ENCODE results near the gene NCOR1.

NCOR1 gene

DNA sequence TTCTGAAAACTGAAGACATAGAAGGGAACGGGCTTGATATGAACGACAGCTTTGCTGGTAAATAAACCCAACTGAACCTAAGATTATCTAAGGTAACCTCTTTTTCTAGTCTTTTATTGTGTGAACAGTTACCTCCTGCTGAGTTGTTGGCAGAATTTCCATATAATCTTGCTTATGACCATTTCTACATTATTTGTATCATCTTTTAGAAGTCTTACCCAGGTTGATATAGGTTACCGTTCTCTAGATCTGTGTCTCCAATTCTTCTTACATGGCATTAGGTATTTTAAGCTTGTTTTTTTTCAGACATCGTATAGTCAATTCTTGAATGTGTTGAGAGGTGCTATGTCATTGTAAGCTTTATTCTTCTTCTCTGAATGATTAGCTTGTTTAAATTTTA is 191.5 kb downstream of the NCOR1 start:
- DNase-seq, result no peak

DNA sequence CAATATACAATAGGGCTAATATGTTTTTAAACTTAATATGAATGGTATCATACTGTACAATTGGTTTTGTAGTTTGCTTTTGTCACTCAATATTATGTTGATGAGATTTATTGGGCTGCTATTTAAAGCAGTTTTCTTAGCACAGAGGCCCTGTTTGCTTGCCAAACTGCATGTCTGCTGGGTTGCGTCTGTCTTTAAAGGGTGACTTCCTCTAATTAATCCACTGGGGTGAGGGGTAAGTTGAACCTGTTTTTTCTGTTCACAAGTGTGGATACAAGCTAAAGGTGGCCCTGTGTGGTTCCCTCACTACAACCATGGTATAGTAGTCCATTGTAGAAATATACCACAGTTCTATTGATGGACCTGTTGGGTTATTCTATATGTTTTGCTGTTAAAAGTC is 196.0 kb downstream of the NCOR1 start:
- no peak for DNase-seq

DNA sequence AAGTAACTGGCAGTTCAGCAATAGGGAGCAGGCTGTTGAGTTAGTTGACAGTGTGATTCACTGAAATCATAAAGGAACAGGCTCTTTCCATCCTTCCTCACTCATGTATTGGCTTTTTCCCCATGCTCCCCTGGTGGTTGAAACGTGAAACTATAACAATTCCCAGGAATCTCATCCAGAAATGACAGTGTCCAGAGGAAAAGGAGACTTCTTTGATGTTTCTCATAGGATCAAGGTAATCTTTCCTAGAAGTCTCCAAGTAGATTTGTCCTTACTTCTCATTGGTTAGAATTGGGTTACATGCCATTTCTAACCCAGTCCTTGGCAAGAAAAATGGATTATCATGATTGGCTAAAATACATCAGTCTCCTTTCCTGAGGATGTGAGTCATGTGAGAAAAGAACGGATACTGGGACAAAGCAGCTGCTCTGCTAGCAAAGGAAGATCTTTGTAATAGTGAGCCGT is 201.4 kb downstream of the NCOR1 start:
- DNase-seq, result no peak

DNA sequence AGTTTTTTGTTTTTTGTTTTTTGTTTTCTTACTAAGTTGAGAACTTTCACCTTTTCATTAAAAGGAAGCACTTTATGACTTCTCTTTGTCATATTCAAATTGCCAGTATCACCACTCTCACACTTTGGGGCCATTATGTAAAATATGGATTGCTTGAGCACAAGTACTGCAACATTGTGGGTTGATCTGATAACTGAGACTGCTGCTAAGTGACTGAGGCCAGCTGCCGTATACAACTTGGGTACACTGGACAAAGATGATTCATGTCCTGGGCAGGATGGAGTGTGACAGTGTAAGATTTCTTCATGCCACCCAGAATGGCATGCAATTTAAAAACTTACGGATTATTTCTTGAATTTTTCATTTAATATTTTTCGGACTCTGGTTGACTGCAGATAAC is 207.9 kb downstream of the NCOR1 start:
- DNase-seq, result no peak

DNA sequence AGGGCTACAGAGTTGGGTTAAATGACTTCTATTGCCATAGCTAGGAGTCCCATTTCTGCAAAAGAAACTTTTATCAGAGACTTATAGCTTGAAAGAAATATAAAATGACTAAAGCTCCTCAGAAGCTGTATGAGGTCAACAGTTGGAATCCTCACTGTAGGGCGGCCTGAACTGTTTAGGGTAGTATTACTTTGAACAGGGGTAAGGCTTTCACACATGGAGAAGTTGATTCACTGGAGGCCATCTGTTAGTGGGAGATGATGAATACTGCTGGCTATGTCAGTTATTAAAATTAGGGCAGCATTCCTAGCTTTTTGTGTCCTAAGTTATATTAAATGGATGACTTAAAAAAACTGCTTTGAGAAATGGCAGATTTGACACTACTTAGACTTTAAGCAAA is 209.7 kb downstream of the NCOR1 start:
- DNase-seq, result no peak

DNA sequence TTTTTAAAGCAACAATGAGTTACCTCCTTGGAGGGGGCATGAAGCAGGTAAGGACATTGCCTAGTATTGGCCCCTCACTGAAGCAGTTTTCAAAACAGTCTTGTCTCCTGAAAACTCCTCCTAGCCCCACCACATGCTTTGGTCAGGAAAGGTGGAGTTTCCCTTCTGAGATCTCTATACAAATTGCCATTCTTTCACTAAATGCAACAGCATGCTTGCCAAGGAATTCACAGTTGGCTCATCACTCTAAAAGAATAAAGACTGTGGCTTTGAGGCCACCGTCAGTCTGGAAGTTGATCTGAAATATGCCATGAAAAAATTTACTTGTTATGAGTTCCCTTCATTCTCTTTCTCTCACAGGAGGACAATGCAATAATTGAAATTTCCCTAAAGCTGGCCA is 211.5 kb downstream of the NCOR1 start:
- DNase-seq, result no peak

DNA sequence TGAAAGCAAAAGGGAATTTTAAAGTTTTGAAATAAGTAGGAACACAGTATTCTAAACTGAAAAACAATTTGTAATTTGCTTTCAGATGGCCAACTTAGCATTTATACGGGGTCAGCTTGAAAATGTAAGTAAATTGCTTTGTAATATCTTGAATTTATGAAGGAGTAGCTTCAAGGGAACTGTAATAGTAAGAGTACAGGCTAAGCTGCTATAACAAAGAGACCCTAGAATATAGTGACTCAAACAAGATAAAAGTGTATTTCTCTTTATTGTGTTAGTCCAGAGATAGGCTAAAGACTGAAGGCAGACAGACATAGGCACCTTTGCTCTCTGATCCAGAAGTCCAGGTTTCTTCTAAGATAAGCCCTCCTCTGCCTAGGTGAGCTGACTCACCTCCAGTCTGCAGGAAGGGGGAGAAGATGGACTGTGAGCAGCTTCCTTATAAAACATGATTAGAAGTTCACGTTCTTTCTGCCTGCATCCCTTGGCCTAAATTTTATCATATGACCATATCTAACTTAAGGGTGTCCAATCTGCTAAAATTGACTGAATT is 212.6 kb downstream of the NCOR1 start:
- DNase-seq, result no peak

DNA sequence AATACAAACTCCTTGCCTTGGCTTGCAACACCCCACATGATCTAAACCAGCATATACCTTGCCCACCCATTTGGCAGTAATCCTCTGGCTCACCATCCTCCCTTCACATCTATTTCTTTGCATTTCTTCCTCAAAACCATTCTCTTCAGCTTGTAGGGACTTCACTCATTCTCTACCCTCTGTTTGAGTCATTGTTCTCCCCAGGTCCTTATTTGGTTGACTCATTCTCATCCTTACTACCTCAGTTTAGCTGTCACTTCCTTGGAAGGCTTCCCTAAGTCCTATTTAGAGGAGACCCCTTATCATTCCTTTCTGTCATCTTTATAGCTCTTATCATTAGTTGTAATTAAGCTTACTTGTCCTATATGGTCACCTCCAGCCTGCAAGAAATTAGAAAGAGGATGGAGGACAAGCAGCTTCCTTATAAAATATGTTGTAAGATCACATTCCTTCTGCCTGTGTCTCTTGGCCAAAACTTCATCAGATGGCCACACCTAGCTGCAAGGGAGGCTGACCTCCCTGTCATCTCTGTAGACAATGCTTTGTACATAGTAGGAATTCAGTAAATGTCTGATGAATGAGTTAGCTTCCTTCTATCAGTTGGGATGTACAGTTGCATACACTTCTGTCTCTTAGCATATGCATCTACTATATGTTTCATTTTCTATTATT is 214.0 kb downstream of the NCOR1 start:
- no peak for DNase-seq

DNA sequence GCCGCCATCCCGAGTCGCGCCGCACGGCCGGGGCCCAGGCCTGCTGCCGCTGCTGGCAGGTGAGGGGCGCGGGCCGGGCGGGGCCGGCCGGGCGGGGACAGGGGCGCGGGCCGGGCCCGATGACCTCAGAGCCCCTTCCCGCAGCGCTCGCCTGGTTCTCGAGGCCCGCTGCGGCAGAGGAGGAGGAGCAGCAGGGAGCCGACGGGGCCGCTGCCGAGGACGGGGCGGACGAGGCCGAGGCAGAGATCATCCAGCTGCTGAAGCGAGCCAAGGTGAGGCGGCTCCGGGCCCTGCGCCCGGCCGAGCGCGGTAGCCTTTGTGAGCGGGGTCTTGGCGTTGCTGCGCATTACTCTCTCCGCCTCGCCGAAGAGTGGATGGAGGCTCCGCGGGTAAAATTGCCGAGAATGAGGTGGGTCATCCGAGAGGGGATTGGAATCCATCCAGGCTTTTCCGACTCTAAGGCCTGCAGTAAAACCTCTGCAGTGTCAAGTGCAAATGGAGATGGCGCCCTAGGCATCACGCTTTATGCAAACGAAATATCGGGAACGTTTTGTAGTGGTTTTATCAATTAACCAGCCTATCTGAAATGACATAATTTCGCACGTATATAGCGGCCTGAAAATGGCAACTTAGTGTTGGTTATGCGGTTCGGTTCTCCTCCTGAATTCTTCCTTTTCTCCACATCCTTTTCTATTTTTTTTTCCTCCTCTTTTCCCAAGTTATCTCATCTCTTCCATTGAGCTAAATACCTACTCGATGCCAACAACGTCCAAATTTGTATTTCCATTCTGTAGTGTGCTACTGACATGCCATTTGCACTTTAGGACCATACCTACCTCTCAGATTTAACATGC is 215.1 kb downstream of the NCOR1 start:
- no peak for DNase-seq

DNA sequence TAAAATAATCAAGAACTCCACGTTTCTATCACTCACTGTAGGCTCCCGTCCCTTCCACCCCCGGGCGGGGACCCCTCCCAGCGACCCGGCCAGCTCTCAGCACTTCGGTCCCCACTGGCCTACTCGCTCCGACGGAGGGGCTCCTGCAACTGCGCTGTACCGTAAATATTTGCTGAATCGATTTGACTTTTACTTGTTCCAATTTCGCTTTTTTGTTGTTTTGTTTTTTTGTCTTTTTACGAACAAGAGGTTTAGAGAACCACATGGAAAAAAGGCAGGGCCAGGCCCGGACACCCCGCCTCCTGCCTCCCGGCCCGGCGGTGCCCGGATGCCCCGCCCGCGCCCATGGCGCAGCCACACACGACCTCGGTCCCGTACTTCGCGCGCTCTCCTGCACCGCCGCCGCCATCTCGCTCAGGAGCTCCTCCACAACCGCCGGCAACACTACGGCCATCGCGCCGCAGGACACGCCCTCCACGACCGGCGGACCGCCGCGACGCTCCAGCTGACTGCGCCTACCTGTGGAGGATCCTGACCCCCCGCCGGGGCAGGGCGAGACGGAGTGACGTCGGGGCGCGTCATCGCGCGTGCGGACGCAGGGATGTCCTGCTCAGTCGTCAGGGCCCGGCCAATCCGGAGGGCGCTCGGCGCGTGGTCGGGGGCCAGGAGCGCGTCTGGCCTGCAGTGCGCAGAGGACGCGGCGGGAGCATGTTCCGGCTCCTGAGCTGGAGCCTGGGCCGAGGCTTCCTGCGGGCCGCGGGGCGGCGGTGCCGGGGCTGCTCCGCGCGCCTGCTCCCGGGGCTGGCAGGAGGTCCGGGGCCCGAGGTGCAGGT is 216.0 kb downstream of the NCOR1 start, which contains the start of the genes TTC19 and ZSWIM7:
TTC19 (plus strand) TSS at position 684 of the 833 bp plus-strand sequence; CDS start at position 709, 25 bp downstream.
ZSWIM7 (minus strand) TSS at position 564 of the 833 bp plus-strand sequence; CDS start at position 454, 110 bp downstream.
- DNase-seq, result peak; percentile 51

DNA sequence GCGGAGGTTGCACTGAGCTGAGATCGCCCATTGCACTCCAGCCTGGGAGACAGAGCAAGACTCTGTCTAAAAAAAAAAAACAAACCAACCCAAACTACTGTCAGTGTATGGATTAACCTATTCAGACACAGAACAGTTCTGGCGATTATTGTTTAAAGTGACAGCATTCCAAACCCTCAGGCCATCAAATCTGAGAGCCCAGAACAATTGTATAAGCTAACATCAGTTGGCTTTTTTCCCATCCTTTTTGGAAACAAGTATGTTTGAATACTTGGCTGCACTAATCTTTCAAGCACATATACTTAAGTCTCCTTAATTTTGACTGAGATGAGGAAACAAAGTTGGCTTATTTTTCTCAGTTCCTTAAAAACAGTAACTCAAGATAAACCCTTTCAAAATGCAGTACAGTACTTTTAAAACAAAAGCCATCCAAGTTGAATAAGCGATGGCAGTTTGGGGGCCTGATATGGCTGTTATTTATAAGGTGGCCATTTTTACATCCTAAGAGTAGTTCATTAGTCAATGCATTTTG is 217.2 kb downstream of the NCOR1 start:
- DNase-seq, result no peak

DNA sequence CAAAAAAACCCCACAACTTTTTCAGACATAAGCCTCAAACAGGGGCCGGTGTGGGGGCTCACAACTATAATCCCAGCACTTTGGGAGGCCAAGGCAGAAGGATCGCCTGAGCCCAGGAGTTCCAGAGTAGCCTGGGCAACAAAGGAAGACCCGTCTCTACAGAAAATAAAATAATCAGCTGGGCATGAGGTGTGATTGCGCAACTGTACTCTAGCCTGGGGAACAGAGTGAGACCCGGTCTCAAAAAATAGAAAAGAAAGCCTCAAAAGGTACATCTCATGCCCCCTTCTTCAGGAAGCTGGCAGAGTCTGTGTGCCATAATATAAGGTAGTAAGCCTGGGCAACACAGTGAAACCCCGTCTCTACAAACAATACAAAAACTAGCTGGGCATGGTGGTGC is 219.0 kb downstream of the NCOR1 start:
- DNase-seq, result no peak

DNA sequence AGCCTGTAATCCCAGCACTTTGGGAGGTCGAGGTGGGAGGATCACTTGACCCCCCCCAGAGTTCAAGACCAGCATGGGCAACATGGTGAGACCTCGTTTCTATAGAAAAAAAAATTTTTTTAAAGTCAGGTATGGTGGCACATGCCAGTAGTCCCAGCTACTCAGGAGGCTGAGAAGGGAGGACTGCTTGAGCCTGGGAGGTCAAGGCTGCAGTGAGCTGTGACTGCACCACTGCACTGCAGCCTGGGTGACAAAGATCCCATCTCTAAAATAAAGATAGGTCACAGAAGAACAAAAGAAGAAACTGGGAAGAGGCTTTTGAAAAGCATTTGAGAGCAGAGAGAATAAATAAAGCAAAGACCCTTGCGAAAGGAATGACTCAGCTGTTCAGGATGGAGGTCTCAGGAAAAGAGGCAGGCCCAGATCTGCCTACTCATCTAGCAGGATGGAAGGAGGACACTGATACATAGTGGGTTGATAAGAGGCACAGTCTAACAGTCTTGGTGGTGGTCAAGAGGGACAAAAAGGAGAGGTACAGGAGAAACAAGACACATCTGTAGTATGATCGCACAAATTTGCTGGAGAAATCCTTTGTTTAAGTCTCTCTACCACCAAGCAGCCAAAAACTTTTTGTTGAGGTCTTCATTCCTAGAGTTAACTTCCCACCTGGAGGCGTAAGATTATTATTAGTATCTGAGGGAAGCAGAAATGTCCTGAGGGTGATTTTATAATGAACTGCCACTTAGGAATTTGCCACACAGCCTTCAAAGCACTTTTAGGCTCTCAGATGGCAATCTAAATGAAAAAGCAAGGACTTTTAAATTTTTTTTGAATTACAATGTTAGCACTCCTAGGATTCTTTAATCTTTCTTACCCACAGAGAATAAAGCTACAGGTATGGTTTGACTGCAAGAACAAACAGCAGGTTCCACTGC is 233.4 kb downstream of the NCOR1 start:
- no peak for DNase-seq

DNA sequence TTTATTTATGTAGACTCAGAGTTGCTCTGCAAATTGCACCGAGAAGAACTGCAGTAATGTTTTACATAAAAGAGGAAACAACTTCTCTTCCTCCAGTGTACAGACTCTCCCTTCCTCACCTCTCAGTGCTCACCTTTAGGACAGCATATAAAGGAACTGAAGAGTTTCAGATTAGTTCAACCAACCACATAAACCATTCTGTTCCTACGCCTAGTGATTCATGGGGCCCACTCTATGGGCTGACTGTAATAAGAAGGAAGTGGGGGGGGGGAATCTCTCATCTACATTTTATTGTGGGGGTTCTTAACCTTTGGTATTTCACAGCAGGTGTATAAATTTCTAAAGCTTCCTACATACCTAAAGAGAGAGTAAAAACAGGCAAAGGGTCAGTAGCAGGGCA is 234.1 kb downstream of the NCOR1 start:
- DNase-seq, result peak; percentile 9
